HL-60 (cell line): ENCODE results near the gene CCDC38.
"Not testable (repeated sequence)": the region's sequence is repeated elsewhere in the genome, so short reads cannot be mapped to it uniquely, and the experiment has no call there.

Source experiments
- DNase-seq, 2 experiments: peaks; one replicate each; pipeline ENCODE4 v3.0.0-alpha.2; 2010 to 2020; ENCODE audit warnings: low read depth in 1 of 2, low spot score in 1 of 2
- H3K27ac ChIP-seq: fragments of 250-450 bp; sonication (Bioruptor Pico); replicated peaks from 2 replicates; pipeline ENCODE4 v1.5.1; 2020; ENCODE audit warnings: mild to moderate bottlenecking, moderate library complexity
- H3K27me3 ChIP-seq: fragments of 250-450 bp; sonication (Bioruptor Pico); 2 replicates; pipeline ENCODE4 v1.5.1; 2021; ENCODE audit warnings: mild to moderate bottlenecking, moderate library complexity; ENCODE audit not compliant: insufficient read depth, poor library complexity, severe bottlenecking
- H3K4me3 ChIP-seq: replicated peaks from 2 replicates; pipeline ENCODE4 v1.5.1; 2011; ENCODE audit warnings: mild to moderate bottlenecking, control low read depth, low read length; ENCODE audit not compliant: insufficient read depth
- CTCF ChIP-seq: IDR thresholded peaks from one replicate; pipeline ENCODE4 v1.5.1; 2011; ENCODE audit warnings: low read length, control low read depth, inconsistent platforms; ENCODE audit not compliant: insufficient read depth
- GABPA ChIP-seq: IDR thresholded peaks from 2 replicates; pipeline ENCODE4 v1.6.1; 2012; ENCODE audit warnings: low read depth
- POLR2AphosphoS5 ChIP-seq: IDR thresholded peaks from 2 replicates; pipeline ENCODE4 v1.6.1; 2012; ENCODE audit warnings: low read depth
- REST ChIP-seq: IDR thresholded peaks from 2 replicates; pipeline ENCODE4 v1.6.1; 2012; ENCODE audit warnings: low read depth; ENCODE audit not compliant: insufficient replicate concordance
- SPI1 ChIP-seq: IDR thresholded peaks from 2 replicates; pipeline ENCODE4 v1.6.1; 2012; ENCODE audit warnings: low read depth, mild to moderate bottlenecking, borderline replicate concordance

The CCDC38 gene

GRCh38 chr12:95974358-95974757 lies 31.9 kb upstream of the CCDC38 start:
- Histone ChIP-seq H3K27ac (no peak overlapping the region), H3K27me3 (no peaks in the 10 kb centered on the region), H3K4me3 (no peak overlapping the region)
- DNase-seq = no peak
- TF ChIP-seq CTCF (no peak), REST (no peak), SPI1 (no peak), POLR2AphosphoS5 (no peak), GABPA (no peak)

GRCh38 chr12:95972832-95973456 lies 30.5 kb upstream of the CCDC38 start:
- Histone ChIP-seq H3K27ac (no peak overlapping the region), H3K27me3 (no peaks in the 10 kb centered on the region), H3K4me3 (no peak overlapping the region)
- DNase-seq = no peak
- TF ChIP-seq SPI1 (no peak), GABPA (no peak), REST (no peak), POLR2AphosphoS5 (no peak), CTCF (no peak)

- DNase-seq = no peak
- TF ChIP-seq SPI1 (no peak), CTCF (no peak), REST (no peak), GABPA (no peak), POLR2AphosphoS5 (no peak)
- no peak overlapping the region for H3K4me3 ChIP-seq
- H3K27ac ChIP-seq = no peak overlapping the region
- no peaks in the 10 kb centered on the region for H3K27me3 ChIP-seq
These were observed 28.5 kb upstream of the CCDC38 start for GRCh38 chr12:95970905-95971304.

GRCh38 chr12:95969116-95969515 lies 26.7 kb upstream of the CCDC38 start:
- not testable (repeated sequence) for H3K4me3 ChIP-seq, DNase-seq

More at GRCh38 chr12:95969116-95969515, 26.7 kb upstream of the CCDC38 start:
- not testable (repeated sequence) for H3K27me3 ChIP-seq, H3K27ac ChIP-seq
